ENCODE data around the gene CFAP210.
"Not testable (repeated sequence)": the region's sequence is repeated elsewhere in the genome, so short reads cannot be mapped to it uniquely, and the experiment has no call there.

Gene CFAP210

DNA sequence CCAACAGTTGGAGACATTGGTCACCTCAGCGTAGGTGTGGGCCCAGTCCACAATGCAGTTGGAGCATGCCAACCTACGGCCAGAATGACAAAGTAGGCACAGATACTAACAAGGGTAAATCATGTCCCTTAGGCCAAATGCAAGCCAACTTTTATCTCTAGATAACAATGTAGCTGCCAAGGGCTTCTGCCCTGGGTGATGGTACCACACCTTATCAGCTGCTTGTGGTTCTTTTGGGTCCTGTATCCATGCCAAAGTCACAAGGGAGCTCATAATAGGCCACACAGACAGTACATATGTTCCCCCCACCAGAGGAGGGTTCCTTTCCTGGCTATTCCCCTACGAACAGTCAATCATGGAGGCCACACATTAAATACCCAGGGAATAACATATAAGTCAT, 19.1 kb upstream of the CFAP210 start:
- DNase-seq (ENCODE audit: low read depth in 2 of 2), result no peak

GRCh38 chr2:169712791-169713227, 18.6 kb upstream of the CFAP210 start:
- no peak for DNase-seq (ENCODE audit: low read depth in 2 of 2)

DNA sequence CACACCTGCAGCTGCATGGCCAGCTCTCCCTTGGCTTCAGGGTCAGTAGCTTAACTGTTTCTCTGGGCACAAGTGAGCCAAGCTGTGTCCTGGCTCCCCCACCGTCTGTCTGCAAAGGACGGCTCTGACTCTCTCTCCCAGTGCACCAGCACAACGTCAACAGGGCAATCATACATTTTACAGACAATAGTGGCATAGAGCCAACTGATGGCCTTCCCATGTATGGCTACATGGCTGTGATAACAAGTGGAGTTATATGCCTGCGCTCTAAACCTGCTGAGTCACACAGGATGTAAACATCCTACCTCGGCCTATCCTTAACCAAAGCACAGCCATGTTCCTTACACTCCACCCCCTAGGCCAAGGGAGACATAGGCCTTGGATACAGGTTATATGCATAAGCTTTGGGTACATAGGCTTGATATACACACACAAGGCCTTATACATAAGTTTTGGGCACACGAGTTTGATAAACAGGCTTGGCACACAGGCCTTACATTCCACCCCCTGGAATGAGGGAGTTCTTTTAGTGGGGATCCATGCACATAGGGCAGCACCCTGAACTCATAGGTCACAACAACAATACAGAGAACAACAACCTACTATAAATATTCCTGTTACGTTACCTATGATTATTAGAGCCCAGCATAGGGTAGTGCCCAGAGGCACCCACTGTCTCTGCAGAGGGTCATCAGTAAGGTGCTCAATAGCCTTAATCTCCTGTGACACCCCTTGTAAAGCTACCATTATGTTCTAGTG, 17.7 kb upstream of the CFAP210 start:
- no peak for DNase-seq (ENCODE audit: low read depth in 2 of 2)

DNA sequence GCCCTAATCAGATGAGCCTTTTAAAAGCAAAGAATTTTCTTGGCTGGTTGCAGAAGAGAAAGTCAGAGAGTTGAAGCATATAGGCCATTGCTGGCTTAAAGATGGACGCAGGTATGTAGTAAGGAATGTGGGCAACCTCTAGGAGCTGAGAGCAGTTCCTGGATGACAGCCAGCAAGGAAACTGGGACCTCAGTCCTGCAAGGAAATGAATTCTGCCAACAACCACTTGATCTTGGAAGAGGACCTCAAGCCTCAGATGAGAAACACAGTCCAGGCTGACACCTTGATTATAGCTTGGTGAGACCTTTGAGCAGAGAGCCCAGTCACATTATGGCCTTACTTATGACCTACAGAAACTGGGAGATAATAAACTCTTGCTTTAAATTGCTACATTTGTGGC, 15.8 kb upstream of the CFAP210 start:
- no peak for DNase-seq (ENCODE audit: low read depth in 2 of 2)

DNA sequence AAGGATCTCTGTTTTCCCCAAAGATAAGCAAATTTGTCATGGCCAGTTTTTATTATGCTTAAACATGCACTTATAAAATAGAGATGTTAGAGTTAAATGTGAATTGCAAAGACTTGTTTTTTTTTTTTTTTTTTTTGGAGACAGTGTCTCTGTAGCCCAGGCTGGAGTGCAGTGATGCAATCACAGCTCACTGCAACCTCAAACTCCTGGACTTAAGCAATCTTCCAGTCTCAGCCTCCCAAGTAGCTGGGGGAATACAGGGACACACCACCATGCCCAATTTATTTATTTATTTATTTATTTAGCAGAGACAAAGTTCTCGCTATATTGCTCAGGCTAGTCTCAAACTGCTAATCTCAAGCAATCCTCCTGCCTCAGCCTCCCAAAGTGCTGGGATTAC, 15.1 kb upstream of the CFAP210 start:
- DNase-seq (ENCODE audit: low read depth in 2 of 2), result no peak

GRCh38 chr2:169707626-169708025, 13.4 kb upstream of the CFAP210 start:
- DNase-seq (ENCODE audit: low read depth in 2 of 2), result no peak

- DNase-seq (ENCODE audit: low read depth in 2 of 2), result no peak
These were observed 11.7 kb upstream of the CFAP210 start for GRCh38 chr2:169705927-169706326.

- DNase-seq (ENCODE audit: low read depth in 2 of 2), result no peak
These were observed 10.0 kb upstream of the CFAP210 start for GRCh38 chr2:169704160-169704708.

GRCh38 chr2:169702996-169703395, 8.8 kb upstream of the CFAP210 start:
- DNase-seq (ENCODE audit: low read depth in 2 of 2), result no peak

GRCh38 chr2:169699173-169699572, 5.0 kb upstream of the CFAP210 start:
- not testable (repeated sequence) for DNase-seq (ENCODE audit: low read depth in 2 of 2)

GRCh38 chr2:169696381-169696780, 2.2 kb upstream of the CFAP210 start:
- no peak for DNase-seq (ENCODE audit: low read depth in 2 of 2)

- no peak for DNase-seq (ENCODE audit: low read depth in 2 of 2)
These were observed 672 bp upstream of the CFAP210 start for GRCh38 chr2:169694894-169695260.

- DNase-seq (ENCODE audit: low read depth in 2 of 2), result no peak
These were observed 845 bp downstream of the CFAP210 start for GRCh38 chr2:169693360-169693759.

DNA sequence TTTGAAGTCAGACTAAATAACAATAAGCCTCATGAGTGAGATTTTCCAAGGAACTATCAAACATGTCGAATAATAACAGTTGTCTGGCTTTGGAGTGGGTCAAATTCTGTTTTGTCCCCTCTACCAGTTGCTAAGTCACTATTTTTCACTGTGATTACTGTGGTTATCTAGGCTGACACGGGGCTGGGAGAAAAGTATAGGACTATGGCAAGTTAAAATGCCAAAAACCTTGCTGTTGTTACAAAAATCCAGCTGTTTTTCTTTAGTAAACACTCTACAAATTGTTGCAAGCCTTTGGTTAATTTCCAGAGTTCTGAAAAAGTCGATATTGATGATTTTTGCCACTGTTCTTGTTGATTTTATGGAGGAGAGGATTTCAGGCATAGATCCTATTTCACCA, 1.5 kb downstream of the CFAP210 start:
- no peak for DNase-seq (ENCODE audit: low read depth in 2 of 2)

DNA sequence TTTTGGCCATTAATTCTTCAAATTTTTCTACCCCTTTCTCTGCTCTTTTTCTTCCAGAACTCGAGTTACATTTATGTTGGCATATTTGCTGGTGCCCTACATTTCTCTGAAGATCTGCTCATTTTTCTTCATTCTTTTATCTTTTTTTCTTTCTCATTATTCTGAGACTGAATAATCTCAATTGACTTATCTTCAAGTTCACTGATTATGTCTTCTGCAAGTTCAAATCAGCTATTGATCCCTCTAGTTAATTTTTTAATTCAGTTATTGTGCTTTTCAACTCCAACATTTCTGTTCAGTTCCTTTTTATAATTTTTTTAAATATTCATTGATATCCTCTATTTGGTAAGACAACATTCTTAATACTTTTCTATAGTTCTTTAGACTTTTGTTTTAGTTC, 3.2 kb downstream of the CFAP210 start:
- DNase-seq (ENCODE audit: low read depth in 2 of 2), result no peak

DNA sequence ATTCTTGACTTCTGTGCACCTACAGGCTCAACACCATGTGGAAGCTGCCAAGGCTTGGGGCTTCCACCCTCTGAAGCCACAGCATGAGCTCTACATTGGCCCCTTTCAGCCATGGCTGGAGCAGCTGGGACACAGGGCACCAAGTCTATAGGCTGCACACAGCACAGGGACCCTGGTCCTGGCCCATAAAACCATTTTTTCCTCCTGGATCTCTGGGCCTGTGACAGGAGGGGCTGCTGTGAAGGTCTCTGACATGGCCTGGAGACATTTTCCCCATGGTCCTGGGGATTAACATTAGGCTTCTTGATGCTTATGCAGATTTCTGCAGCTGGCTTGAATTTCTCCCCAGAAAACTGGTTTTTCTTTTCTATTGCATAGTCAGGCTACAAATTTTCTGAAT, 6.3 kb downstream of the CFAP210 start:
- DNase-seq (ENCODE audit: low read depth in 2 of 2), result not testable (repeated sequence)

GRCh38 chr2:169686825-169687224, 7.4 kb downstream of the CFAP210 start:
- not testable (repeated sequence) for DNase-seq (ENCODE audit: low read depth in 2 of 2)

DNA sequence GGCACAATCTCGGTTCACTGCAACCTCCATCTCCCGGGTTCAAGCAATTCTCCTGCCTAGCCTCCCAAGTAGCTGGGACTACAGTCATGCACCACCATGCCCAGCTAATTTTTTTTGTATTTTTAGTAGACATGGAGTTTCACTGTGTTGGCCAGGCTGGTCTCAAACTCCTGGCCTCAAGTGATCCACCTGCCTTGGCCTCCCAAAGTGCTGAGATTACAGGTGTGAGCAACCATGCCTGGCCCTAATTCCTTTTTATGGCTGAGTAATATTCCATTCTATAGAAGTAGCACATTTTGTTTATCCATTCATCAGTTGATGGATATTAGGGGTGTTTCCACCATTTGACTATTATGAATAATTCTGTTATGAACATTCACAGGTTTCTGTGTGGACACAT, 9.5 kb downstream of the CFAP210 start:
- DNase-seq (ENCODE audit: low read depth in 2 of 2), result not testable (repeated sequence)

GRCh38 chr2:169684135-169684565, 10.1 kb downstream of the CFAP210 start:
- DNase-seq (ENCODE audit: low read depth in 2 of 2), result no peak

GRCh38 chr2:169683425-169684134, 10.6 kb downstream of the CFAP210 start:
- no peak for DNase-seq (ENCODE audit: low read depth in 2 of 2)

DNA sequence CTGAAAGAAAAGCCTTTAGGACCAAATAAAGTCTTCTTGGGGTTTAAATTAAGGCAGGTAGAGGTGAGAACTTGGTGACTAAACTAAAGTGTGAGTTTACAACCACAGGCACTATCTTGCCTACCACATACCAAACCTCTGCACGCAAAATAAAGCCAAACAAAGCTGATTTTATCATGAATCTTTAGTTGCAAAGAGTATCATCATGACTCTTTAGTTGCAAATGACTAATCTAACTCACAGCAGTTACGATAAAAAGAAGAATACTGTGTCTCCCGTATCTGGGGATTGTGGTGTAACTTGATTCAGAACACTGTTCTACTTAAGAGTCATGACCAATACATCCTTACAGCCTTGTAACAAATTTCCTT, 11.2 kb downstream of the CFAP210 start:
- DNase-seq (ENCODE audit: low read depth in 2 of 2), result no peak

DNA sequence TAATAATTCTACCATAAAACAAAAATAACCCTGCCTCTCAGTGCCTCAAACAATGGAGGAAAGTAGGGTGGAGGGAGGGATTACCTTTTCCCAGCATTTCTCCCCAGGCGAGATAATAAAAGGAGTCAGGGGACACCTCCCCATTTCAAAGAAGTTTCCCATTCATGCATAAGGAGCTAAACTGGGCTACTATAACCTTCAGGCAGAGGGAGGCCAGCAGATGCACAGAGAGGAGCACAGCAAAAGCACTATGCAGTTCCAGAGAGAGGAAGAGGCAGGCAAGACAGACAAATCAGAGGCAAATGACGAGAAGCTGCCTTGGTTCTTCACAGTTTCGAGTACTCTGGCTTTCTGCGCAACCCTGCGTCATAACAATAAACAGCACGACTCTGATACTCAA, 17.4 kb downstream of the CFAP210 start:
- no peak for DNase-seq (ENCODE audit: low read depth in 2 of 2)

- no peak for DNase-seq (ENCODE audit: low read depth in 2 of 2)
These were observed 17.8 kb downstream of the CFAP210 start for GRCh38 chr2:169676357-169676756.

All from stimulated activated CD4-positive, alpha-beta T cell treated with anti-CD3 and anti-CD28 coated beads, Interleukin-1b, Interleukin-23, amount 100 ng/mL, for 1 hour (primary cell).